GM04504 (cell line): ENCODE measurements around the gene ITPRIP.

Source experiments
- DNase-seq: peaks from one replicate; pipeline ENCODE4 v3.0.0-alpha.2; 2012; ENCODE audit warnings: low read depth

Gene ITPRIP, protein sequence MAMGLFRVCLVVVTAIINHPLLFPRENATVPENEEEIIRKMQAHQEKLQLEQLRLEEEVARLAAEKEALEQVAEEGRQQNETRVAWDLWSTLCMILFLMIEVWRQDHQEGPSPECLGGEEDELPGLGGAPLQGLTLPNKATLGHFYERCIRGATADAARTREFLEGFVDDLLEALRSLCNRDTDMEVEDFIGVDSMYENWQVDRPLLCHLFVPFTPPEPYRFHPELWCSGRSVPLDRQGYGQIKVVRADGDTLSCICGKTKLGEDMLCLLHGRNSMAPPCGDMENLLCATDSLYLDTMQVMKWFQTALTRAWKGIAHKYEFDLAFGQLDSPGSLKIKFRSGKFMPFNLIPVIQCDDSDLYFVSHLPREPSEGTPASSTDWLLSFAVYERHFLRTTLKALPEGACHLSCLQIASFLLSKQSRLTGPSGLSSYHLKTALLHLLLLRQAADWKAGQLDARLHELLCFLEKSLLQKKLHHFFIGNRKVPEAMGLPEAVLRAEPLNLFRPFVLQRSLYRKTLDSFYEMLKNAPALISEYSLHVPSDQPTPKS

DNA sequence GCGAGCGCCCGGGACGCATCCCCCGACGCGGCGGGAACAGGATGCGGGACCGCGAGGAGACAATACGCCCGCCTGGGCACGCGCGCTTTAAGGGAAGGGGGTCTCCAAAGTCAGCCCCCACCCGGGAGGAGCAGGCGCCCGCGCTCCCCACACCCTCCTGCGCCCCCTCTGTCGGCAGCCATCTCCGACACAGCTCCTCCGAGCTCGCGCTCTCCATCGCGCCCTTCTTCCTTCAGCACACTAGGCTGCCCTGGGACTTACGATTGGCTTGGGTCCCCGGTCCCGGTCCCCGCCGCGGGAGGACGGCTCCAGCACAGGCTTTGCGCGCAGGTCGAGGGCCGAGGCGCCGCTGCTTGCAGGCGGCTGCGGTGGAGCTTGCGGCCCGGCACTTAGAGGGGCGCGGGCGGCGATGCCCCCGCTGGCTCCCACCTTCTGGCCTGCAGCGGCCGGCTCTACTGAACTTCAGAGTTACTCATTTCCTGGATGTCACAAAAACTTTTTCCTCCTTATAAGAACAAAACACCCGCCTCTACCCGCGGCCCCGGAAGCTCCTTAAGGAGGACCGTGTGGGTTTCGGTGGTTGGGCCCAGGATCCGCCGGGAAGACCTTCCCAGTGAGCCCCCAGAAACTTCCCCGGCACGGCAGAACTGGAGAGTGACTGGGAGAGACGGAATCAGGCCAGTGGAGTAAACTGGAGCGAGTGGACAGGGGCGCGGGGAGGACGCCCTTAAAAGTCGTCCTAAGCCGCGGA, at the start of gene ITPRIP:
Gene ITPRIP (minus strand): TSS at position 481 of the 751 bp plus-strand sequence. CDS start 22,414 bp downstream, outside the sequence.
- no peak for DNase-seq

DNA sequence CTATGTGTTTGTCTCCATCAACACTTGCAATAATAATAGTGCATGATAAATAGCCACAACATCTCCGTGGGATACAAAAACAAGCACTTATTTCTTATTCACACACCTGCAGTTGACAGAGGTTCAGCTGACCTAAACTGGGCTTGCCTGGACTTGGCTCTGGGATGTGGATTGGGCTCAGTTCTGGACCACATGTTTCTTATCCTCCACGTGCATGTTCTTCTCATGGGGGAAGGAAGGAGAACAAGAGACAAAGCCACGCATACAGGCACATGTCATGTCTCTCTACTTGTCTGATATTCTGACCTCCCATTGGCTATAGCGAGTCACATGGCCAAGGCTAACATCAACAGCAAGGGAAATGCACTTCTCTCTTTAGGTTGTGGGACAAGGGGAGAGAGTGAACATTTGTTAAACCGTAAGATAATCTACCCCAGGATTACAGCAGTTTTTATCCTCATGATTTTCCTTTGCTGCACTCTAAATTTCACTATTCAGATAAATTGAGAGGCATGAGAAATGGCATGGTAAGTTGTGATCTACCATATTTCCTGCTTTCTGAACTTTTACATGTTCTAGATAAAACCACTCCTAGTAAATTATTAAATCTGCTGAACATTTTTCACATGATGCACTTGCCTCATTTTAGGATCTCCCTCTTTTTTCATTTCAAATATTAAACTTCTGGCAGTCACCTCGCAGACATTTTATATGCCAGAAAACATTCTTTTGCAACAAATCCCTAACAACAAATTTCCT, 49.0 kb upstream of the ITPRIP start:
- no peak for DNase-seq

DNA sequence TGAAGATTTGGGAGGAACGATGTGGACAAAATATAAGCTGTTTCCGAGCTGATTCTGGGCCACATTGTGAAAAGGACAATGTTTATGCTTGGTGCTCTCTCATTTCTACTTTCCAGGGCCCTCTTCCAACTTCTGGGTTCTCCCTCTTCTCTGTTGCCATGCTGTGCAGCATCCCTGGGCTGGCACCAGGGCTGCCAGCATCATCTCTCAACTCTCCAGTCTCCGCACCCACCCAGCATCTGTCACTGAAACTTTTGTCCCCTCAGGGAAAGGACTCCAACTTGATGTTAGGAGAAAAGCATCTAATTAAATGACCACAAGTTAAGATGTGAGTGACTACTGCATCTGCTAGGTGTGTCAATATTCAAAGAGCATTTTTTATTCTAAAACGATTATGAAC, 42.1 kb upstream of the ITPRIP start:
- no peak for DNase-seq

DNA sequence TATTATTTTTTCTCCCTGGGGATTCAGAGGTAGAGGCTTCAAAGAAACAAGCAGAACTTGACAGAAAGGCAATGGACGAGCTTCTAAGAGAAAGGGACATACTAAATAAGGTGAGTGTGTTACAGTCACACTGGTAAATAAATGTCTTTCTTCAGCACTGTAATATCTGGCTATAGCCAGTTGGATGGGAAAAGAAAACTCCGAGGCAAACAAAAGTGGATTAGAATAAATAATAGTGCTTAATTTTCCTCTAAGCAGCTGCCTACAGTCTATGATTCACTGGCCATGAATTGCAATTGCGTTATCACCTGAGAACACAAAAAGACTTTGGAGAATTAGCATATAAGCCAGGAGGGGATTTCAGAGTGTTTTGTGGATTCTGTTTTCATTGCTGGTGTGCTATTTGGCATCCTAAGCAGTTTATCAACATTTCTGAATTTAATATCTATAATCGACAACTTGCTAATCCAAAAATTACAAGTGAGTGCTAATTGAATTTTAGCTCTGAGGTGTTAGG, 38.6 kb upstream of the ITPRIP start:
- no peak for DNase-seq

DNA sequence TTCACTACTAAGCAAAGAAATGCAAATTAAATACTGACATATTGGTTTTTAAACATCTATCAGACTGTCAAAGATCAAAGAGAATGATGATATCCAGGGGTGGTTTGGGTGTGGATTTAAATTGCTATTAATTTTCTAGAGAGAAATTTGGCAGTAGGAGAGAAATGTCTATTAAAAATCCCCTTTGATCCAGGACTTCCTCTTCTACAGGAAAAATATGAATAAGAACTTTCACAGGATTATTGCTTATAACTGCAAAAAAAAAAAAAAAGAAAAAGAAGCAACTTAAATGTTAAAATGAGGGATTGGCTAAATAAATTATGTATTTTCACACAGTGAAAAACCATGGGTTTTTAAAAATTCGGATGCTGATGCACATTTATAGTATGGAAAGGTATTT, 36.3 kb upstream of the ITPRIP start:
- DNase-seq = no peak

DNA sequence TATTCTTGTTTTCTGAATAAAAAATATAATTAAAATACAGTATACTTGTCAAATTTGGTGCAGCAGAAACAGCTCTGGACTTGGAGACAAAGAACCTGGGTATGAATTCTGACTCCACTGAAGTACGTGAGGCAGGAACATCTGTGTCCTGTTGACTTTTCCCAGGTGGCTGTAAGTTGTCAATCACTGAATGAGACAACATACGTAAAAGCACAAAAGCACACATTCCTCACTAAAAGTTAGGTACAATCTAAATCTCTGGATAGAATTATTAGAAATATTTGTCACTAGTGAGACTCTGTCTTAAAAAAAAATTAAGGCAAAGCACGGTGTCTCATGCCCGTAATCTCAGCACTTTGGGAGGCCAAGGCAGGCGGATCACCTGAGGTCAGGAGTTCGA, 33.5 kb upstream of the ITPRIP start:
- DNase-seq = no peak

DNA sequence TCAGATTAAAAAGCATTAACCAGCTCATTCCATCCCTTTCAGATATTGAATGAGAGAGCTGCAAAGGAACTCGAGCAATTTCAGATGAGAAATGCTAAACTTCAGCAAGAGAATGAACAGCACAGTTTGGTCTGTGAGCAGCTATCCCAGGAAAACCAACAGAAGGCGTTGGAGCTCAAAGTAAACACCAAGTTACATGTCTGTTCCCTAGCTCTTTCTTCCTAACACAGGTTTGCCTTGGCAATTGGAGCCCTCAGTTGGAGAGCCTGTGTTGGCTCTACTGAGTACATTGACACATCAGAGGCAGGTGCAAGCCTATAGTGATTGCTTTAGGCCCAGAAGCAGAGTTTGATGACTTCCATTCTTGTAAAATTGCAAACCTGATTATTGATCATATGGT, 30.1 kb upstream of the ITPRIP start:
- no peak for DNase-seq

DNA sequence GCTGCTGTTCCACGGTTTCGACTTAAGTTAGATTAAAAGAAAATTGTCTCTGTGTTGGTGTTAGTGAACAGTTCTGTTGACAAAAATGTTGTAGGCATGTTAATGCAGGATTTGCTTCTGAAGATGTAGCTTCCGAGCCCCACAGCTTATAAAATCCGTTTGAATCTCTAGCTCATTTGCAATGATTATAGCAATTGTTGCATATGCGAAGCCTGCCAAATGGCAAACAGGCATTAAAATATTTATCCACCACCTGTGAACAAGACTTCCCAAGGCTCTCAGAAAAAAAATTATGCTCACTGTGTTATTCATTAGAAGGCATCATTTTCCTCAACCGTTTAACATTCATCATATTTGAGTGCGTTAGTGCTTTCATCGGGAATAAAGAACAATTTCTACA, 29.6 kb upstream of the ITPRIP start:
- no peak for DNase-seq

DNA sequence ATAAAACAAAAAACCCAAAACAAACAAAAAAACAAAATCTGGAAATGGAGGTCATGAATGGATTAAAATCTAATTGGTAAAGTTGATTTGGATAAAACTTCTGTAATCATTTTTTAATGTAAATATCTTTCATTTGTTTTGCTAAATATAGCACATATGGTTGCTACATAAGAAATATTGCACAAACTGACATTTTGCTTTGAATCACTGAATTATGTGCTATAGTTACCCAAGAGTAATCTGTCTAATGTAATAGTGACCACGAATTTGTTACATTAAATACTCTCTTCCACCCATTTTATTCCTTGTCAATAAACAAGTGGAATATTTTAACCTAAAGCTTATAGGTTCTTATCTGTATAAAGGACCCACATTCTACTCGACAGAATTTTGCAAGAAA, 21.5 kb upstream of the ITPRIP start:
- no peak for DNase-seq

DNA sequence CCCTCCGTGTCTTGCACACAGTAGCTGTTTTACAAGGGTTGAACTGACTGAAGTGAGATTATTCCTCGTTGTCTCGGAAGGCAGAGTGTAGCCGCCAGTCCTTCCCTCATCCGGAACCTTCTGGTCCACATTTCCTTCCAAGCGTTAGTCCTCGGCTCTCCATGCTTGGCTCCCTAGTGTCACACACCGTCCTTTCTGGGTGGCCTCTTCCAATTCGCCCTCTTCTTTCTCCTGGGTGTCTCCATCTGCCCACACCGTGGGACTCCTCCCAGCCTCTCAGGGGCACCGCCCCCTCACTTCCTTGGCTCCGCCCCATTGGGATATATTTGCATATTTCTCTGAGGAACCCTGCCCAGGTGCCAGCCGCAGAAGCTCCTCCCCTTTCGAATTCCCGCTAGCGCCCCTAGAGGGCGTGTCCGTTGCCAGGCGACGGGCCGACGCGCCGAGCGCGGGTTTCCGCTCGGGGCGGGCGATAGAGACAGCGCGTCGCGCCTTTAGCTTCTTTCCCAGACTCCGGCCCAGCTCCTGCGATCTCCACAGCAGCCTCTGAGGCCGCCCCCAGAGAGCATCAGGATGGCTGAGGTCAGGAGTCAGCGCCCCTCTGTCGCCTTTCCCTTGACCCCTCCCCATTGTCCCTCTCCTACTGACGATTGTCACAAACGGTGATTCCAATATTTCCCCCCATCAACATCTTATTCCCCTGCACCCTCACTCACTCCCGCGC, 15.2 kb upstream of the ITPRIP start, which contains the start of gene CFAP58:
Gene CFAP58 (plus strand): TSS at position 509 of the 724 bp plus-strand sequence. CDS start 65 bp downstream, at position 574.
- DNase-seq = no peak

DNA sequence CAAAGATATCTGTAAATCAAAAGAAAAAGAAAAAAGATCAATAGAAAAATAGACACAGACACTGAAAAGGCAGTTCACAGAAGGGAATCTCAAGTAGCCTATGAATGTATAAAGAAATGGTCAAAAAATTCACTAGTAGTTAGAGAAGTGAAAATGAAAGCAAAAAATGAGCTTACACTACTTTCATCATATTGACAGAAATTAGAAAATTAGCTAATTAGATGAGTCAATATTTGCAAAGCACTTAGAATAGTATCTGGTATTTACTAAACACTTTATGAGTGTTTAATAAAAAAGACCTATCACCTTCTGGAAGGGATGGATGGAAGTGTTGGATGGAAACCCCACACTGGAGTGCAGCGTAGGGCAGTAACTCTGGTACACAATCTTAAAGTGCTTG, 13.7 kb upstream of the ITPRIP start:
- DNase-seq = no peak

DNA sequence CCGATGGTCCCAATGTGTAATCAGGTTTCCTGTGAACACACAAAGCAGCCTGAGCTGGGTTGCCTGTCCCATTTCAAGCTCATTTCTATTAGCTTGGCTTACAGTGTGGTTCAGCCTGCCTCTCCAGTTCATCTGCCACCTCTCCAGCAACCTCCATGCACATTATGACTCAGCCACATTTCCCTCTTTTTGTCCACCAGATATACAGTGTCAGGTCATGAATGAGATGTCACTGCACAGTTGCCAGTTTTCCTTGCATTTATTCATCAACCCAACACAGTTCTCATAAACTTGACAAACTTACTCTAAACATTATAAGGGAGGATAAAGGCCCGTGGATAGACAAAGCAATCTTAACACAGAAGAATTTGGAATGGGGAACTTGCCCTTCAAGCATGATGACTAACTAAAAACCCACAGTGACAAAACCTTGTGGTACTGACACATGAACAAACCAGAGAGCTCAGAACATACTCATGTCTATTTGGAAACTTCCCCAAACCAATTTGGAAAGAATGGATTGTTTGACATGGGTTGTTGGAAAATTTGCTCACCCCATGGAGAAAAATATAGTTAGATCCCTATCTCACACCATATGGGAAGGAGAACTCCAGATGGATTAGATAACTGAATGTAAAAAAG, 12.9 kb upstream of the ITPRIP start:
- DNase-seq = no peak

DNA sequence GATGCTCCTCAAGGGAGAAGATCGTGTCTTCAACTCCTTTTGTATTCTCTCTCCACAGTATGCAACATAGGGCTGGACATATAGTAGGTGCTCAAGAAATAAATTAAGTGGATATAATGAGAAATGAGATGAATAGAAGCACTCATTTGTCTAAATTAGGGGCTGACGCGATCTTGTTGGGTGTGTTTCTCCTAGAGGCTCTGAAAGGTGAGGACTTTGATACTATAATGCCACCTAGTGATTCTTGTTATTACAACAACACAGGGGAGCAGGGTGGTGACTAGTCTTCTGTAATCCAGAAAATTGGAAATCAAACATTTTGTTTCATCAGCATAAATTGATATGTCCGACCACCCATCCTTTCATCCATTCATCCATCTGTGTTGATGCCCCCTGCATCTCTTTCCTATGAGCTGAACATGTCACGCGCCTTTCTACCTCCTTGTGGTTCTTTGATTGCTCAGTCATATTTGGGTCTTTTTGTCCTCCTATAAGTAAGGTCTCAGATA, 11.9 kb upstream of the ITPRIP start:
- DNase-seq = no peak

DNA sequence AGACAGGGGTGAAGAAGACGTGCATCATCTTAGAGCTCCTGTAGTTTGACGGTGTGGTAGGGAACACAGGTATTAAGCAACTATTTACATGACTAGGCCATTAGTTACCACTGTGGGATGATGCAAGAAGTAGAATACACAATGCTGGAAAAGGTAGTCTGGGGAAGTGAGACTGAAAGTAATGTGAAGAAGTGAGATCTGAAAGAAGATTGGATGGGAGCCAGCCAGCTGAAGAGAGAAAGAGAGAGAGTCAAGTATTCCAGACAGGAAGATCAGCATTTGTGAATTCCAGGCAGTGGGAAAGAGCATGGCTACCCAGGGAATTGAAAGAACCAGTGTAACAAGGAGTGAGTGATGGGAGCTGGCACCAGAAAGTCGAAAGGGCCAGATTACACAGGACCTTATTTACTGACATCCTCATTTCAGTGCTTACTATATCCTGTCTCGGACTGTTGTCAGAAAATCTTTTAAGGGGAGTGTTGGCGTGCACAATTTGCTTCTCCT, 11.4 kb upstream of the ITPRIP start:
- no peak for DNase-seq

DNA sequence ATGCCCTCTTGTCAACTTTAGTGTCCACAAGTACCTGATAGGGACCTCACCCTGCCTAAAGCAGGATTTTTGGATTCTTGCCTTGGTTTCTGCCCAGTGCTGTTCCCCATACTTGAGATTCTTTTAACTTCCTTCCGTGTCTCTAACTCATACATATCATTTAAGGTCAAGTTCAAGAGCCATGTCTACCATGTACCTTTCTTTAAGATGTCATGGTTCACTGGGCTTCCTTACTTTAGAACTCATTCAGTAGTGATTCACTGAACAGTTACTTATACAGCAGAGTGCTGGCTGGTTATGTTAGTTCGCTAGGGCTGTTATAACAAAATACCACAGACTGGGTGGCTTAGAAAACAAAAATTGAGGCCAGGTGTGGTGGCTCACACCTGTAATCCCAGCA, 10.3 kb upstream of the ITPRIP start:
- DNase-seq = no peak

DNA sequence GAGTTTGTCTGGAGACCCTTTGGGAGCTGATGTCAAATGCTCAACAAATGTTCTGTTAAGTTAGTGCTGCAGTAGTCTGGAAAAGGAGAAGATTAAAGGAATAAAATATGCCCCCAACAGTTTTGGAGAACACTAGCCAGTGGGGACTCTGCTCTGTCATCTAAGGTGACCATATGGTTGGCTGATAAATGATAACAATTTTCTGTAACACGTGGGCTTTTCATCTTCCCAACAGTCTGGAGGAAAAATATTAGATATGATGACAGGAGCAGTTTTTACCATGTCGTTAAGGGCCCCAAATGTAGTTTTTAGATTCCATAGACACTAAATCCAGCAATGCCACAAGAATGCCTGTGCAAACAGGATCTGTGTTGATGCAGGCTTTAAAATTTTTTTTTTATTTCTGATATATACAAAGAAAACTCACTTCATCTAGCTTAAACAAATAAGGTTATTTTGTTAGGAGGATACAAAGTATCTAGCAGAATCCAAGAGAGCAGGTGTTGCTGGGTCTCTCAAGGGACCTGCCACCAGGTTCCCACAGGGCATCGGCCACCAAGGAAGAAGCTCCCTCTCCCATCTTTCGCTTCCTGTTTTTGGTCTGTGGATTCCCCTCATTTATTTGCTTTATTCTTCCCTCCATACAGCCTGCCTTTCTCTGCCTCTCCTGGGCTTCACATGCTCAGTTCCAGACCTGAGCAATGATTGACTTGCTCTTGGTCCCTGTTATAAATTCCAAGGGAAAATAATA, 9.2 kb upstream of the ITPRIP start:
- DNase-seq = no peak

DNA sequence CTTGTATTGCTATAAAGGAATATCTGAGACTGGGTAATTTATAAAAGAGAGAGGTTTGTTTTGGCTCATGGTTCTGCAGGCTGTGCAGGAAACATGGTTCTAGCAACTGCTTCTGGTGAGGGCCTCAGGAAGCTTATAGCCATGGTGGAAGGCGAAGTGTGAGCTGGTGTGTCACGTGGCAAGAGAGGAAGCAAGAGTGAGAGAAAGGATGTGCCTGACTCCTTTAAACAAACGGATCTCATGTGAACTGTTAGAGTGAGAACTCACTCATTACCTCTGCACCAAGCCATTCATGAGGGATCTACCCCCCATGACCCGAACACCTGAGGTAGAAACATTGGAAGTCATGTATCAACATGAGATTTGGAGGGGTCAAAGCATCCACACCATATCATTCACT, 7.7 kb upstream of the ITPRIP start:
- no peak for DNase-seq

DNA sequence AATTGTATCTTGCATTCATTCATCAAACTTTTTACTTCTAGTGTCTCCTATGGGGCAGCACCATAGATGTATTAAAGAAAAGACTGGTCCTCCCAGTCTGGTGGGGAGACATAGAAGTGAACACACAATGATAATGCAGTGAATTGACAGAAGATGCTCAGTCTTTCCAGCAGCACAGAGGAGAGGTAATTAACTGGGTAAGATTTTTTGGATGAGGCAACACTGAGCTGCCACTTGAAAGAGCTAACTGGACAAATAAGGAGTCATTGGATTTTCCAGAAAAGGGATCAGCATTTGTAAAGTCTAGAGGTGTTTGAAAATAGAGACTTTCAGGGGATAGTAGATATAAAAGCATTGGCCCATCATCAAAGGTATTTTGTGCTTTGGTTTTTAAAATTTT, 7.2 kb upstream of the ITPRIP start:
- no peak for DNase-seq

DNA sequence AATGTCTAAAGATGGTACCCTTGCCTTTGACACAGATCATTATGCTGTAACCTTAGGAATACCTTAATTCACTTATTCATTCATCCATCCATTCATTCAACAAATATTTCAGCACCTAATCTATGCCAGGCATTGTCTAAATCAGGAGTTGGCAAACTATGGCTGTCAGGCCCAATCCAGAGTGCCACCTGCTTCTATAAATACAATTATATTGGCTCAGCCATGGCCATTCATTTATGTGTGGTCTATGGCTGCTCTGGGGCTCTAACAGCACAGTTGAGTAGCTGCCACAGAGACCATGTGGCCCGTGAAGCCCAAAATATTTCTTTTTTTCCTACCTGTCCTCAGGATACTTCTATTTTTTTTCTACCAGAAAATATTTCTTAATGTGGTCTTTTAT, 6.0 kb upstream of the ITPRIP start:
- no peak for DNase-seq

DNA sequence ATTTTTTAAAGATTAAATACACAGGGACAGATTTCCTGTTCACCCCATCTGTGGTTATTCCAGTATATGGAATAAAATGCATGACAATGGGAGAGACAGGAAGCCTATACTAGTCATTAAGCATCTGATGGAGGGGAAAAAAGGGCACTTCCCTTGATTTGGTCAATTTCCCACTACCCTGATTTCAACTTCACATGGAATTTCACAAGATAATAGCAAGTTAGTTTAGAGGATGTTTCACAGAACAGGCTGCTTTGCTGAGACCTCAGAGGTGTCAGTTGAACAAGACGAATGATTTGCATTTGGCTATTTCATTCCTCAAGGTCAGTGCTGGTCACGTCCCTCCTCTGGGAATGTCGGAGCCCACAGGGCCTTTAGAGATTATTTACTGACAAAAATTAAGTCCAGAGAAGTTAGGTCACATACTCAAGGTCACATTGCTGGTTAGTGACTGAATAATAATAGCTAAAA, 4.7 kb upstream of the ITPRIP start:
- no peak for DNase-seq
